ENCODE results near the gene CARNS1. TPM values are rescaled to one million over a fixed set of nuclear protein-coding genes. Genes with fewer than 3 reads are reported as not detected.

Gene CARNS1
- total RNA-seq, 1 experiment from 2014 or later, result 1.1 TPM

- whole genome bisulfite sequencing (ENCODE audit: extremely low coverage, insufficient read length, low lambda C conversion rate), result no CpG with 5 or more reads among the region's 16 CpGs
- no peak overlapping the region for H3K27ac Mint-ChIP-seq
- peaks cover 81% of the 10 kb centered on the region for H3K27me3 Mint-ChIP-seq (ENCODE audit: low read depth)
Observed at GRCh38 chr11:67371911-67372320, 43.6 kb upstream of the CARNS1 start.

More at GRCh38 chr11:67371911-67372320, 43.6 kb upstream of the CARNS1 start:
- H3K4me1 ChIP-seq (ENCODE audit: insufficient read depth, low read length), result peaks cover 7% of the 10 kb centered on the region; the same call in 1 of the 2 replicates
- no peak overlapping the region for H2AK5ac ChIP-seq (ENCODE audit: insufficient read length, low read length)
- no peak overlapping the region for H3K9ac ChIP-seq (ENCODE audit: extremely low read depth, insufficient read length, low read length)
- no peak overlapping the region for H4K5ac ChIP-seq (ENCODE audit: insufficient read length, low read depth, low read length)
- H4K8ac ChIP-seq (replicated peaks; ENCODE audit: insufficient read length, low read depth, low read length), result no peak overlapping the region
- no peak overlapping the region for H3K23ac ChIP-seq (ENCODE audit: insufficient read length, low read depth, low read length)
- TF ChIP-seq CTCF (conservative IDR thresholded peaks at IDR 0.05), result no peak
- no peak overlapping the region for H2BK20ac ChIP-seq (ENCODE audit: low read depth, low read length, poor library complexity, severe bottlenecking)
- peak overlapping the region; percentile 65 to 85 for H3K4me3 Mint-ChIP-seq
- no peaks in the 10 kb centered on the region; a peak in 1 of 7 replicates for H3K36me3 Mint-ChIP-seq (ENCODE audit: insufficient read depth in 1 of 3, low read depth in 3 of 3)
- H3K9me3 Mint-ChIP-seq, result no peaks in the 10 kb centered on the region; a peak in 2 of 5 replicates
- peaks cover 6% of the 10 kb centered on the region; the same call in 1 of the 2 replicates for H3K27me3 ChIP-seq (ENCODE audit: insufficient read depth, low read length)
- H3K79me1 ChIP-seq (ENCODE audit: insufficient read depth, low read depth, low read length, poor library complexity, severe bottlenecking), result no peaks in the 10 kb centered on the region
- no peak overlapping the region for H2BK12ac ChIP-seq (ENCODE audit: insufficient read length, low read depth, low read length)
- no peak overlapping the region for H3K56ac ChIP-seq (ENCODE audit: insufficient read length, low read depth, low read length)
- DNase-seq, result no peak
- H3K9me3 ChIP-seq (ENCODE audit: control insufficient read depth, low read depth, low read length), result no peaks in the 10 kb centered on the region
- H3K4me1 Mint-ChIP-seq, result peaks cover 47 to 54% of the 10 kb centered on the region in 2 experiments
- no peak overlapping the region for H3K18ac ChIP-seq (ENCODE audit: insufficient read length, low read depth, low read length)
- no peak overlapping the region for H4K91ac ChIP-seq (ENCODE audit: insufficient read length, low read depth, low read length)
- no peaks in the 10 kb centered on the region for H3K79me2 ChIP-seq (ENCODE audit: insufficient read depth, low read length)
- H4K20me1 ChIP-seq (ENCODE audit: control insufficient read depth, insufficient read depth, insufficient read length), result peaks cover 3% of the 10 kb centered on the region
- H3K4me2 ChIP-seq (ENCODE audit: insufficient read depth, insufficient read length, low read length), result peak overlapping the region; percentile 37
- no peak overlapping the region for H3K14ac ChIP-seq (ENCODE audit: insufficient read depth, low read length)
- no peak overlapping the region for H2BK15ac ChIP-seq (ENCODE audit: low read depth, low read length)
- H3K23me2 ChIP-seq (ENCODE audit: insufficient read length, low read depth, low read length, poor library complexity, severe bottlenecking), result peaks cover 30% of the 10 kb centered on the region
- no peak overlapping the region for H3T11ph ChIP-seq (ENCODE audit: low read length)
- no peak overlapping the region for H2AFZ ChIP-seq (ENCODE audit: low read length)
- no peak overlapping the region for H2BK120ac ChIP-seq (ENCODE audit: low read depth, low read length, poor library complexity, severe bottlenecking)
- no peak overlapping the region for H3K27ac ChIP-seq (ENCODE audit: insufficient read length, low read depth, low read length)
- H3K4ac ChIP-seq (ENCODE audit: low read depth, low read length), result no peak overlapping the region
- no peak overlapping the region for H2BK5ac ChIP-seq (ENCODE audit: insufficient read length, low read length)
